ENCODE results near the gene GPR63.

GPR63 gene

DNA sequence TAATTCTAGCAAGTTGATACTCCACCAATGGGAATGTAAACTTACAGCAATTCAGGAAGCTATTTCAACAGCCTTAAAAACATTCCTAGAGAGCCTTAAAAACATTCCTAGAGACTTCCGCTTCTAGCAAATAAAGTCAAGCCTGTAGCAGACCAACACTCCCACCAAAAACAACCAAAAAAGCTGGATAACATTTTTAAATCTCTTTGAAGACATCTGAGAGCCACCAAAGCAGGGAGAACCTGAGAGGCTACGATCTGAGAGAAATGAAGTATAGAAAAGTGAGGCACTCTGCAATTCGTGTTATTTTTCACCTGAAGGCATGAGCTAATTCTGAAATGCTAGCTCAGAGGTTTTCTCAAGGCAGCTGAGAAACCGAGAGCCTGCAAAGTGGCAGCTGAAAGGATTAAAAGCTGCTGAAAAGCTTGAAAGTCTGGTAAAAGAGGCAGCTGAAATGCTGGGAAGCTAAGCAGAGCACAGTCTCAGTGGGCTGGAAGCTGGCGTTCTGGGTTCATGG, 20.9 kb downstream of the GPR63 start:
- no peak for DNase-seq

DNA sequence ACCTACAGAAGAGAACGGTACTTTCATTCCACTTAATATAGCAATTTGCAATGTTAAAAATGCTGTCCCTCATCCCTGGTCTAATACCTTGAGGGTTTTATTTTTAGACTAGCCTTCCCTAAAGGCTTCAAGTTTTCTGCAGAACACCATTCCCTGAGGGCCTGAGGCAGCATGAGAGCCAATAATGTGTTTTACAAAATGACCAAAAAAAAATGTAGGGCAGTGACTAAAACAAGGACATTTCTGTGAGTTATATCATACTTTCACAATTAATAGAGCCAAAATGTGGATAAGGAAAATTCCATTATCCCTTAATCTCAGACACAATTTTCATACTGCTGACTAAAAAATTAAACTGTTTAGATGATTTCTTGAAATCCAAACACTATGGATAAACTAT, 22.7 kb downstream of the GPR63 start:
- DNase-seq, result no peak

DNA sequence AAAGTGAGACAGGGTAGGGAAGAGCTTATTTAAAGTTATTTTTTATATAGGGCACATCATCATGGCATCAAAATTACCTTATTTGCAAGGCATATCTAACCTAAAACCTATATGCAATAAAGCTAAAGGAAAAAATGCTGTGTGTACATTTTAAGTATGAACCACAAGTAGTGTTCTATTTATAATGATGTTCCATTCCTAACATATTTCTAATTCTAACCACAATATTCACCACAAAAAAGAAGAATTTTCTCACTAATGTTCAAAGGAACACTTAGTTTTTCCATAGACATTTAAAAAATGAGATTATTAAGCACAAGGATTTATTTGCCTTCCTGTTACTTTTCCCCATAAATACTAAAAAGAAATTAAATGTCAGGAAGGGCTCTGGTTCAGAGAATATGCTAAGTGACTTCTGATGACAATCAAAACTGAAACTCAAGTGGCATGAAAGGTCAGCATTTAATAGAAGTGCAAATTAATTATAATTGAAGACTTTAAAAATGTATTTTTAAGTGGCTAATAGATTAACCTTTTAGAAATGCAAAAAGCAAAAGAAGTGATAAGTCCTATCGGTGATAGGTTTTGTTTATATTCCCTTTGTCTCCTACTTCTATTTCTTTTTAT, 25.1 kb downstream of the GPR63 start:
- no peak for DNase-seq

DNA sequence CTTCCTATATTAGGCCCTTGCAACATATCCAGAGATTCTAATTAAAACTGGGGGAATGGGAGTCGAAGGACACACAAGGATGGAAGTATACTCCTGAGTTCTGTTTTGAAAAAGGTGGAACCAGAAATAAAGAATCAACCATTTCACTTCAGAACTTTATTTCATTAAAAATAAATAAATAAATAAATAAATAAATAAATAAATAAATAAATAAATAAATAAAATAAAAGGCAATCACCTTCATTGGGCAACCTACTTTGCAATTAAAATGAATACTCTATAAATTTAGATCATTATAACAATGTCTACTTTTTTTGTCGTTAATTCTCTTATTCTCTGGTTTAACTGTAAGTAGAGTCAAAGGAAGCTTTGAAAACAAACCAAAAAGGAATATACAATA, 25.6 kb downstream of the GPR63 start:
- no peak for DNase-seq

DNA sequence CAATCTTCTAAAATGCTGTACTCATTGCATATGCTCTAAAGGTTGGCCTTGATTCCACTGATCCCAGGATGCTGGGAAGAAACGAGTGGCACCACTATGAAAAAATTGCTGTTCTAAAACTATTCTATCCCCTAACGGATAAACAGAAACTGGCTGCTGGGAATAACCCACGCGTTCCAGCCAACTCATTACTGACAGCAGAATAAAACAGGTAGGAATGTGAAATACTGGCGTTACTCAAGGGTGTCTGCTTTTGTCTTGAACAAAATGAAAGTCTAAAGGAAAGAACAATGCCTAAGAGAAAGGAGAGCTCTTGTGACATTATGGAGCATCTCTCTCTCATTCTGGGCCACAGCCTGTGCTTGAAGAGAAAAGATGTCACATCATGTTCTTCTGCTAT, 26.1 kb downstream of the GPR63 start:
- DNase-seq, result no peak

DNA sequence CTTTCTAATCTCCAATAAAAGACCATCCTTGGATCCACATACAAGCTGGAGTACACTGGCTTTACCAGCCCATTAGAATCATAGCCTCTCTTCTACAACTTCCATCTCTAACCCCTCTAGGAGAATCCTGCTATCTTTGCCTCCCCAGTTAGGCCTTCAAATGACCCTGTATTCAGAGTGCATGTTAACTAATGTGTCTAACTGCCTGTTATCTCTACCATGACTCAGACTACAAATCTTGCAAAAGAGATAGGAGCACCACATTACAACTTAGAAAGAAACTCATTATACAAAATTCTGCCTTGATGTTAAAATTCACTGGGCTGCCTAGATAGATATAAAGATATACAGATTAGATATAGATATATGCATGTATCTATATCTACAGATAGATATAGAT, 28.2 kb downstream of the GPR63 start:
- DNase-seq, result no peak

DNA sequence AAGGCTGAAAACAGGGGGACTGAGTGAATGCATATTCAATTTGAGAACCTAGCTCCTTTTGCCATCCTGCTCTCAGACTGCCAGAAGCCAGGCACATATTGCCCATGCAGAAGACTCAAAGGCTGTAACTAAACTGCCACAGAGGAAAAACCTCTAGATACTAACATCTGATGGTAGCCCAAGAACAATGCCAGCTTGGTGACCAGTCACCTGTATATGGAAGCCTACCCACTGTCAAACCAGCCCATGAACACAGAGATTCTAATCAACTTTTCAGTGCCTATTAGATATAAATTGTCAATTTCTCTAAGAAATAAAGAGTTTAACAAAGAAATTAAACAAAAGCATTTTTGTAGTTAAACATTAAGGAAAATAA, 34.2 kb downstream of the GPR63 start:
- DNase-seq, result no peak

DNA sequence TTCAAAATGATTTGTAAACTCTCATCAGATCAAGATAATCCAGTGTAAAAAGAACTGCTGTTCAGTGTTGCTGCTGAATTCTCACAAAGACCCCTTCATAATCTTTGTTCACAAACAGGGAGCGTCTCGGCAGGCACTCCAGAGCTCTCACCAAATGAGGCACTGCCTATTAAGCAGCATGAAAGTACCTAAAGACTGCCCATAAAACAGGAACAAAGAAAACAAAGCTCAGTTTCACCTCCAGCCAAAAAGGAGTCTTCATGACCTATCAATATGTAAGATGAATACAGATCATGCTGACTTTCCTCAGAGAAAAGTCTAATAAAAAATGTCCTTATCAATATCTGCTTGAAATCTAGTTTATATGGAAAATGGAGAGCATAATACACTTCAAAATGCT, 41.8 kb downstream of the GPR63 start:
- DNase-seq, result no peak

DNA sequence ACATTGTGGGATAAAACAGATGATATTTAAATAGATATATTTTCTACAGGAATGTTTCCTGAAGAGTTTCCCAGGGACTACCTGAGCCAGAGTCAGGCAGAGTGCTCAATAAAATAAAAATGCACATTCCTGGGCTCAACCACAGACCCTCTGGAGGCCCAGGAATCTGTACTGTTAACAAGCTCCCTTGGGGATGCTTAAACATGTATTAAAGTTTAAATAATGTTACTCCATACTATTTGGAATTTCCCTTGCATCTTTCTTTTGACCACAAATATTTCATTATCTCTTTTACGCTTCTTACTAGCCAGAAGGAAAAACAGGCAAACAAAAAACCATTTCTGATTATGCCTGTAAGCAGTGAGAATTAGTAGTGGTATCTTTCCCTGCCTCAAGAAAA, 42.3 kb downstream of the GPR63 start:
- no peak for DNase-seq

DNA sequence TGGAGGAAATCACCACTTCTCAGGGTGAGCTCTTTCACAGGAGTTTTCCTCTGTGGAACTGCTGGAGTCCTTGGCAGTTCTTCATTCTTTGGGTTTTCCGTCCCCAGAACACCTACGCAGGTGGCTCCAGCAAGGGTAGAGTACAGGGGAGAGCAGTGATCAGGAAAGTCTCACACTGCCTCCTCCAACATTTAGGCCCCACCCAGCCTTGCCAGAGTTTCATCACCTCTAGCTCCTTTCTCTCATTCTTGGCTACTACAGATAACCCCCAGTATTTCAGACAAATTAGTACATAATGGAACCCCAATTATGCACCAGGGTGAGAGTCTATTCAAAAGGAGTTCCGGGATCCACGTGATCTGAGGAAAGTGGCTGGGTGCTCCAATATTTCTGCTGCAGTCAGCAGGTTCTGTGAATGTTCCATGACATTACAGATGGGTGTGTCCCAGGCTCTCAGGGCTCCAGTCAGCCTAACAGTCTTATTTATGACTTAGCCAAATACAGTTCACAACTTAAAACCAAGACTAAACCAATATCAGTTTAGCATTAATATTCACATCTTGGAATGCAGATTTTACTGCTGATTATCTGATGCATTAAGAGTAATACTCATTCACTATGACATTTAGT, 44.6 kb downstream of the GPR63 start:
- no peak for DNase-seq

DNA sequence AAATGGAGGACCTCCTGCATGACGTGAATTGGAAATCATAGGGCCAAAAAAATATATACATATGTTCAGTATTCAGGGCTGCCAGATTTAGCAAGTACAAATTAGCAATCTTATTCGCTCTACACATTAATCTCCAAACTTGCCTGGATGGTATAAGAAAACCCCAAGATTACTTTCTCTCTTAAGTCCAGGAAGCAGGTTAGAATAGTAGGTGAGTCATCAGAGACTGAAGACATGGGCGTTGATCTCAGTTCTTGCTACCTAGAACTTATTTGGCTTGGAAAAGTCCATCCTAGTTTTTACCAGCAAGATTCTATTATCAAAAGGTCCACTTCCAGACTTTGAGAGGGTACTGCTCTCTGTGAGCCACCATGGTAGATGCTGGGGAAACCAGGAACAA, 47.4 kb downstream of the GPR63 start:
- no peak for DNase-seq

DNA sequence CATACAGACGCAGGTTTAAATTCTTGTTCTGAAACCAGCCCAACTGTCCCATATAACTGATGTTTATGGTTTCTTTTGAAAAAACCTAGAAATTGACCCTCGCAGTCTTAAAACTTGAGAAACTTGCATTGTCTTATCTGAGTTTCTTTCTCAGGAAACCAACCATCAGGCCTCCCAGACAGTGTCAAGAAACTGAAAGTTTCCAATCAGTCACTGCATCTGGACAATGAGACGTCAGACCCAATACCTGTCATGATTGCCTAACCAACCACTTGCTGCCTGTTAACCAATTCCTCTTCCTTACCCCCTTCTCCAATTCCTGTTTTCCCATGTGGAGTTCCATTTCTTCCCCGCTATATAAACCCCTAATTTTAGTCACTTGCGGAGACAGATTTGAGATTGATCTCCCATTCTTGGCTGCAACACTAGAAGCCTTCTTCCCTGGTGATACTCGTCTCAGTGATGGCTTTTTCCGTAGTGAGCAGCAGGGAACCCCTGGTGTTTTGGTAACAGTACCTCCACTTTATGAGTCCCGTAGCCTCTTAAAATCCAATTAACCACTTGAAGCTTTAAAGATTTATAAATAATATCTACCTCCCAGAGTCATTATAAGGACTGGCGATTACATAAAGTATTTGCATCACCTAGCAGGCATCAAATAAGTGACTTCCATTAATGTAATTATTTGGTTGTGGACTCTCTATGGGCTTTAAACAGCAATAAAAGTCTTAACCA, 49.3 kb downstream of the GPR63 start:
- DNase-seq, result no peak

DNA sequence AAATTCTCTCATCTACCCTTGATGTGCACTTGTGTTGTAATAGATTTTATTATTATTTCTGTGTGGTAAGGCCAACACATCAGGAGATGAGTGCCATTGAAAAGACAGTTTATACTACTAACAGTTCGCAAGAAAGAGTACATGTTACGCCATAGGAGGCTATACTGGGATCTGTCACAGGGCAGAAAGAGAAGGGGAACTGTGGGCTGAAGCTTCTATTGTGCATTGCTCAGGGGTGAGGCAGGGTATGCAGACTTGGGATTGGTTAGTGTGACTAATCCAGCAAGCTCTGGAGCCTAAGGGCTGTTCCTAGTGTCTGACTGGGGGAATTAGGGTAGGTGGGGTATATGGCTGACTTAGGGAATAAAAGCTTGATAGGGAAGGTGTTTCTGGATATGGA, 50.9 kb downstream of the GPR63 start:
- no peak for DNase-seq

DNA sequence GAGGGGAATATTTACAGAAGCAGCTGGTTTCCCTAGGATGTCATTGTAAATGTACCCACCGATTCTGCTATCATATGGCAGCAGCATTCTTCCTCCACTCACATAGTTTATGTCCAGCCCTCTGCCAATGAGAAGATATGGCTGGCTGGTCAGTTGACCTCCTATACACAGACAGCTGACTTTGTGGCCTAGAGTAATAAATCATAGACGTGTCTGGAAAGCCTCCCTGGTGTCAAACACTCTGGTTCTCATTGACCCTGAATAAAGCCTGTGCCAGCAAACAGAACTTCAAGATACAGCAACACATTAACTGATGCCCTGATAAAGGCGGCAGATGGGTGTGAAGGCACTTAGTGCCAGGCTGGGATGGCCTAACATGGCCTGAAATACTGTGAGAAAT, 52.6 kb downstream of the GPR63 start:
- DNase-seq, result no peak

DNA sequence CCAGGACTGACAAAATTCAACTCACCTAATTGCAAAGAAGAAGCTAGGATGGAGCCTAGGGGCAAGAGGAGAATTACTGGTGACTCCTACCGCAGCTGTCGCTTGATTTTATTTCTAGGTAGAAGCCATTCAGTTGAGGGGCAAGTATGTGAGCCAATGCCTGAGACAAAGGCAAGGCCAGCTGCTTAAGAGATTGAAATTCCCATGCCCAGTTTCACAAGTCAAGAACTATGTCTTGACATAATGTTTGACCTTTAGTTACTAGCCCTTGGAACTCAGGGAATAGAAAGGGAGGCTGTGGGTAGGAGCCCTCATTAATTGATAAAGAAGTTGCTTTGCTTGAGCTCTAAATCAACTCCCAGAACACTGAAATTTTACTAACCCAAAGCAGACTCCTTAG, 54.0 kb downstream of the GPR63 start:
- DNase-seq, result no peak

DNA sequence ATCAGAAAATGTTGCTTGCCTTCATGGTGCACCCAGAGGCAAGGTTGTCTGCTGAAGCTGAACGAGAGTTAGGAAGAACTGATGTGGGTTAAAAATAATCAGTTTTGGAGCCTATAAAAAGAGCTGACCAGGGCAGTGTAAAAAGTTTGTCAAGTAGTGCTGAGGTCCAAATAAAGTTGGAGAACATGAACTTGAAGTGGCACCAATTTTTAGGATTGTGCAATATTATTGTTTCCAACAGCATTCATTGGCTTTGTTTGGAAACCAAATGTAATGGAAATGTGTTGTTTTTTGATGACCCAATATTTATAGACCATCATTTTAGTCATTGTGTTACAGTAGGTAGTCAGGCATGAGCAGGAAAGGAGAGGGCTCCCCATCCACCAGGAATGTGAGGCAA, 55.7 kb downstream of the GPR63 start:
- DNase-seq, result no peak

DNA sequence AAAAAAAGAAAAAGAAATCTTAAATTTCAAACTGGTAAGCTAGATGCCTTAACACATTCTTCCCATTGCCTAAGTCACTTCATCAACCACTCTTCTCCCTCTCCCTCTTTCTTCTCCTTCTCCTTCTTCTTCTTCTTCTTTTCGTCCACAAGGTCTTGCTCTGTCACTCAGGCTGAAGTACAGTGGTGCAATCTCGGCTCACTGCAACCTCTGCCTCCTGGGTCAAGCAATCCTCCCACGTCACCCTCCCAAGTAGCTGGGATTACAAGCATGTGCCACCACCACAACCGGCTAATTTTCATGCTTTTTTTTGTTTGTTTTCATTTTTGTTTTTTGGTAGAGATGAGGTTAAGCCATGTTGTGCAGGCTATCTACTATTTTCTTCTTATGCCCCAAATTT, 60.2 kb downstream of the GPR63 start:
- DNase-seq, result no peak

DNA sequence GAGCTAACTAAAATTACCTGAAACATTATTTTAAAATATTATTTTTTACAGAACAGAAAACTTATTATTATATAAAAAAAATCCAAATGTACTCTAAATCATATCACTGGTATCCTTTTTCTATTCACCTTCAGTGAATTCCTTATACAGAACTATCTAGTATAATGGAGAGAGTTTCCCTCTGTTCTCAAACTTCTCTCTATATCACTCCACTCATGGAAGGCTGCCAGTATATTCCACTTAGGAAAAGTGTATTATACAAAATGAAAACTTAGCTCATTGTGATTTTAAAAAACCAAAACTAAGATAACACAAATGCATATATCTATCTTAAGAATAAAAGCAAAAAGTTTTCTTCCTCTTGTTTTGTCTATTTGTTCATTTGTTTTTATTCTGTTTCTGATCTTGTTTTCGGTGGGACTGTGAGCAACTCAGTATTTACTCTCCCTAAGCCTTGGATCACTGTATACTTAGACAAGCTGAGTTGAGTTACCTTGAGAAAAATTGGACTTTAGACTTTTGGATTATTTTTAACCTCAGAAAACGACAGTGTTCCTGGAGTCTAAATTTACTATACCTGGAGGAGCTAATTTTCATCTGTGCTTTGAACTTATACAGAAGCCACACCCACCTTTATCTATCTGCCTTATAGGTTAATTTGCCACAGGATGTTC, 61.4 kb downstream of the GPR63 start:
- DNase-seq, result no peak

DNA sequence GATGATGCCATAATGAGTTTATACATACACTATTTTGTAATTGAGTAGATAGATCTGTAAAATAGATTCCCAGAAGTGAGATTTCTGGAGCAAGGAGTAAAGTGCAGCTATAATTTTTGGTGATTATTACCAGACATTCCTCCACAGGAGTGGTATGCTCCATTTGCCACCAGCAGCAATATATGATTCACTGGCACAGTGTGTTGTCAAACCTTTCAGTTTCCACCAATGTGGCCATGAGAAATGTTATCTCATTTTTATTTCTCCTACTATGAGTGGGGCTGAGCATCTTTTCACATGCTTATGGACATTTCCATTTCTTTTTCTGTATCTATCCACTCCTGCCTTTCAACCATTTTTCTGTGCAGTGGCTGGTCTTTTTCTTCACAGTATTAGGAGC, 70.5 kb downstream of the GPR63 start:
- no peak for DNase-seq

DNA sequence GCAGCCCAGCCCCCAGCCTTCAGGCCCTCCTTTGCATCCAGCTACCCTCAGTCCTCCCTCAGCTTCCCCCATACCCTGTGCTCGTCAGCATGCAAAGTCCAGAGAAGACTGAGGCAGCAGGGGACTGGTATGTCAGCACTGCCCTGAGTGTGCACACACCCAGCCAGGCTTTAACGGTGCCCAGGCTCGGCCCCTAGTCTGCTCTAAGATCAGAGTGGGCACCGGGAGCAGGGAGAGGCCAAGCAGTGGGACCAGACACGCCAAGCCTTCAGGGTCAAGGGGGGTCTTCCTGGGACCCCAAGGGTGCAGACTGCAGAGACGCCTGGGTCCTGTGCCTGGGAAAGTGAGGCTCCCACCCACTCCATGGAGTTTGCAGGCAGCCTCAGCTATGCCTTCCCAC, 74.7 kb downstream of the GPR63 start:
- DNase-seq, result no peak

DNA sequence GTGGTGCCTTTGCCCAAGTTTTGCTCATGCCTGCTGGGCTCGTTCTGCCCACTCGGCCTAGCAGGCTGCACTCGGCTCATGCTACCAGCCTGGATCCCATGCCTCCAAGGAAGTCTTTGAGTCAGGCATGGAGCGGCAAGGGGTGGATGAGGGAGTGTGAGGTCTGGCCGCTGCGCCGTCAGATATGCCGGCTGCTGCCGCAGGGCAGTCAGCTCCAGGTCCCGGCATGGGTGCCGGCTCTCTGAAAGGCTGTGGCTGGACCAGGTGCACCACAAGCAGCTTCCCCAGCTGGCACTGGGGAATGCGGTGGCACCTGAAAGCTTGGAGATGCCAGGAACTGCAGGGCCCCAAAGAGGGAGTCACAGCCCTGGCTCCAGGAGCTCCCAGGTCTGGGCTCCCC, 75.5 kb downstream of the GPR63 start:
- no peak for DNase-seq

DNA sequence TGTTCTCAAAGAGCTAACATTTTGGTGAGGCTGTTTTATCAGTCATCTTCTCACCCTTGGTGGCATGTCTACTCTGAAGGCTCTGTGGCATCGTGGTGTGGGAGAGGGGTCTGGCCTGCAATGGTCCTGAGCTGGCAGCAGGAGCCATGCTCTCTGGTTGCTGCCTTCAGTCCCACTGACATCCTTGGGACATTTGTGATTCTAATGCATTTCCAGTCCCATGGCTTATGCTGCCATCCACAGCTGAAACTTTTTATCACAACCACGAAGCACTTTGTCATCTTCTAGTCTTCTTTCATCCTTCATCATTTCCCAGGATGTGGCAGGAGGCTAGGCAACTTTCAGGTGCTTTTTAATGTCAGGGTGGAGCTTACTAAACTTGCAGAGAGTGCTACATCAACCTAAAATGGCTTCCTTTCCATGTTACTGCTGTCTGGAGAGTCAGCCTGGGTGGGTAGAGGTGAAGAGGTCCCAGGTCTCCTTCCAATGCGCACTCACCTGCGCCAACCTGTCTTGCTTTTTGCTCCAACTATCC, 77.1 kb downstream of the GPR63 start:
- no peak for DNase-seq

DNA sequence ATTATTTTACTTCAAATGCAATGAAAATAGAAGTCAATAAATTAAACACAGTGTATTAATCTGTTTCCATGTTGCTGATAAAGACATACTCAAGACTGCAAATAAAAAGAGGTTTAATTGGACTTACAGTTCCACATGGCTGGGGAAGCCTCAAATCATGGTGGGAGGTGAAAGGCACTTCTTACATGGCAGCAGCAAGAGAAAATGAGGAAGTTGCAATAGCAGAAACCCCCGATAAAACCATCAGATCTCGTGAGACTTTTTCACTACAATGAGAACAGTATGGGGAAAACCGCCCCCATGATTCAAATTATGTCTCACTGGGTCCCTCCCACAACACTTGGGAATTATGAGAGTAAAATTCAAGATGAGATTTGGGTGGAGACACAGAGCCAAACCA, 82.2 kb downstream of the GPR63 start:
- no peak for DNase-seq

DNA sequence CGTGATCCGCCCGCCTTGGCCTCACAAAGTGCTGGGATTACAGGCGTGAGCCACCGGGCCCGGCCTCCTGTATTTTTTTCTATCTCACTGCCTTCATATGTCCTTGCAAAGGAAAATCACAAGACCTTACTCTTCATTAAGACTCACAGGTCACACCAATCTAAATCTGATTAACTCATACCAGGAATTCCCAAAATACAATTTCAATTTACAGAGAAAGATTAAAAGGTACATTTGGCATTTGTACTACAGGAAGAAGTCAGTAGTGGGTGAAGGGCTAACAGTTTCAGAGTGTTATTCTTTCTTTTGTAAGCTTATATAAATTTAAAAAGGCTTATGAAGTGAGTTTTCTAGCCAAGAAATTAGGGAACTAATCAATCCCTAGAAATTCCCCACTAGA, 87.4 kb downstream of the GPR63 start:
- no peak for DNase-seq

All from NCI-H1930 (cell line).